Cerebellar cortex (tissue), 1 donor: ENCODE measurements around the gene DBR1.
A peak's percentile ranks its signal among the peaks of the same experiment; 100 is the strongest.
"Not testable (repeated sequence)": the region's sequence is repeated elsewhere in the genome, so short reads cannot be mapped to it uniquely, and the experiment has no call there.

Source experiments
- DNase-seq: peaks from one replicate; pipeline ENCODE4 v3.0.0-alpha.2; 2015; ENCODE audit warnings: low spot score

The DBR1 gene

GRCh38 chr3:138186803-138187295 lies 12.1 kb upstream of the DBR1 start:
- peak; percentile 92 for DNase-seq

DNA sequence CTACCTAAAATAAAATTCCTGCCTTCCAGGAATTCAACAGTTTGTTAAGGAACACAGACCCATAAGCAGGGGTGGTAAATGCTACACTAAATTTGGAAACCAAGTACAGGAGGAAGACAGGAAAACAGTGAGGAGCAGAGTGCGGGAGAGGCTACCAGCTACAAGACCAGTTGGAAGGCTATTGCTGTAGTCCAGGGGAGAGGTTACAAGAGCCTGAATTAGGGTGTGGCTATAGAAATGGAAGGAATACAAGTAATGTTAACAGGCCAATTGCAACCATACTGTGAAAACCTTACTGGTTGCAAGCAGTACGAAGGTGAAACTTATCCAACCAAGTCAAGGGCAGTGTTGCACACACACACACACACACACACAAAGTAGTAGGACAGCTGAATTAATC lies 11.5 kb upstream of the DBR1 start:
- DNase-seq, result peak; percentile 48

GRCh38 chr3:138184994-138185393 lies 10.3 kb upstream of the DBR1 start:
- DNase-seq, result no peak

DNA sequence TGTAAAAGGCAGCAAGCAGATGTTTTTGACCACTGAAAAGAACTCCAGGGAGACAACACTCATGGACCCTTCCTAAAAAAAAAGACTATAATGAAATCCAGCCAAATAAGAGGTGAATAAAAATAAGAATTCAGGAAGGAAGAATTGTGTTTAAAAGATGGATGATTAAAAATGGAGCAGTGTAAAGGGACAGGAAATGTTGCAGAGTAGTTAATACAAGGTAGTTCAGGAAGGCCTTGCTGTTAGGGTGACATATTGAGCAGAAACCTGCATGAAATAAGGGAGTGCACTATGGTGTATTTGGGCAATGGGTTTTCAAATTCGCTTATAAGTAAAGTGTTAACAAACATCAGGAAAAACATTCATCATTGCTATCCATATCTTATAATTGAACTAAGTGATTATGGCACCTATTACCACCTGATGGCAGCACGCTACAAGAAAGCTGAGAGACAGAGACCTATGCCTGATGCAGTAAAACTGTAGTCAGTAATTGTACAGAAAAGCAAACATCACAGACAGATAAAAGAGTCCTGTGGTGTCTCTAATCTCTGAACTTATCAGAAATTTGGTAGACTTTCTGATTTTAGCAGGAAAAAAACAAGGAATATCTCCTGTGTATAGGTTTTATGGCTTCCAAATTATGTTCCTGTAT lies 5.8 kb upstream of the DBR1 start:
- DNase-seq, result peak; percentile 87

- no peak for DNase-seq
These were observed 826 bp downstream of the DBR1 start for GRCh38 chr3:138173769-138174420.

DNA sequence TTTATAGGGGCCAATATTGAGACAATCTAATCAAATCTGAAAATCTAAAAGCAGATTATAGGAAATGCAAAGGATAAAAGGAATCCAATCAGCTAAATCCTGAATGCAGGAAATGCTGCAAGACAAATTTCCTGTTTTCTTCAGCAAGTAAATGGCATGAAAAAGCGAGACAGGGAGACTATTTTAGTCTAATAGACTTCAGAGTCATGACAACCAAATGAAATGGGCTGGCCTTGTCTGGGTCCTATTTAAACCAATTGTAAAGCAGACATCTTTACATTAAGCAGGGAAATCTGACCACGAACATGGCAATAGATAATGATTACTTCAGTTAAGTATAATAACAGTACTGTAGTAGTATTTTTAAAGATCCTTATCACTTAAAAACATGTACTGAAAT lies 2.1 kb downstream of the DBR1 start:
- DNase-seq, result no peak

DNA sequence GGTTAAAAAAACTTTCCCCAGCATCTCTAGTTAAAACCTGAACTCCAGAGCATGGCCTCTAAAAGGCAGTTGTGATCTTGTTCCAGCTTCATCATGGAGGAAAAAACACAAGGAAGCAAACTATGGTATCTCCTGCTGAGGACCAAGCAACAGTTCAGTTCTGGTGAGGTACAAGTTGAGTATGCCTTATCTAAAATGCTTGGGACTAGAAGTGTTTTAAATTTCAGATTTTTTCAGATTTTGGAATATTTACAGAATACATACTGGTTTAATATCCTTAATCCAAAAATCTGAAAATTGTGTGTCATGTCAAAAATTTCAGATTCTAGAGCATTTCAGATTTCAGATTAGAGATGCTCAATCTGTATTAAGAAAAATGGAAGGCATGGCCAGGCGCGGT lies 9.7 kb downstream of the DBR1 start:
- no peak for DNase-seq

GRCh38 chr3:138157743-138158142 lies 17.0 kb downstream of the DBR1 start:
- DNase-seq, result no peak

DNA sequence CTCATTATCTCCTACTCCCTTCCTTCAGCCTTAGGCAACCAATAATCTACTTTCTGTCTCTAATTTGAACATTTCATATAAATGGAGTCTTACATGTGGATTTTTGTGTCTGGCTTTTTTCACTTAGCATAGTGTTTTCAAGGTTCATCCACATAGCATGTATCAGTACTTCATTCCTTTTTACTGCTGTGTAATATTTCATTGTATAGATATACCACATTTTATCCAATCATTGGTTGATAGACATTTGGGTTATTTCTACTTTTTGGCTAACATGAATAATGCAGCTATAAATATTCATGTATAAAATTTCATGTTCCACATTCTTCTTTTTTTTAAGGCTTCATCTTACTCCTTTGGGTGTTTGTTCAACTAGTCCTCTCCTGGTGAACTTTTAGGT lies 20.2 kb downstream of the DBR1 start:
- DNase-seq, result no peak

GRCh38 chr3:138148503-138148902 lies 26.2 kb downstream of the DBR1 start:
- no peak for DNase-seq

- DNase-seq, result not testable (repeated sequence)
These were observed 32.5 kb downstream of the DBR1 start for GRCh38 chr3:138142181-138142580.

DNA sequence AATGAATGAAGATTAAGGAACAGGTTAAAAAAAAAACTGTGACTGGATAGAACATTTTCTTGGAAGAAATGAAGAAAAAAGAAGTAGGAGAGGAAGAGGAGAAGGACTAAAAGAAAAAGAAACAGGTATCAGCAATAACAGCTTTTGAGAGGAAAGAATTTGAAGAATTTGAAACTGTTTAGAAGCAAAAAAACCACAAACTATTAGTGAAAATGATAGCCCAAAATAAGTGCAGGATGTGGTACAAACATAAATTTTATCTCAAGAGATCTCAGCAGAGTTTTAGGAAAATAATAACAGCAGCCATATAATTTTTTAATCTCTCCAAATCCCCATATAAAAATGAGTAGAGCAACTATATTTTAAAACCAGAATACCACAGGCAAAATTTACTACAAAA lies 33.8 kb downstream of the DBR1 start:
- no peak for DNase-seq

GRCh38 chr3:138139691-138140090 lies 35.0 kb downstream of the DBR1 start:
- DNase-seq, result no peak

GRCh38 chr3:138137861-138138260 lies 36.9 kb downstream of the DBR1 start:
- DNase-seq, result no peak

DNA sequence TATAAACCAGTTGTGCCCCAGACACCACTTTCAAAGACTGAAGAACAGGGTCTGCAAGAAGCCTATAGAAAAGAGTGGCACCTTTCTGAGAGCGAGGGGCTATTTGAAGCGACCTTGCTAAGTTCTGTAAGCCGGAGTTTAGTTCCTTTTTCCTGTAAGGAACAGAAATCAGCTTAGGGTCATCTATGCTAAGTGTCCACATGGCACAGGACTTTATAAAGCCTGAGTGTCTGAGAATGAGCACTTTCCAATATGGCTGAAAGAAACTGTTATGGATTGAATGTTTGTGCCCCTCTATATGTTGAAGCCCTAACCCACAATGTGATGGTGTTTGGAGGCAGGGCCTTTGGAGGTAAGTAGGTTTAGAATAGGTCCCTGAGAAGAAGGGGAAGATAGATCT lies 38.5 kb downstream of the DBR1 start:
- no peak for DNase-seq

- no peak for DNase-seq
These were observed 38.9 kb downstream of the DBR1 start for GRCh38 chr3:138135833-138136194.

GRCh38 chr3:138135146-138135832 lies 39.4 kb downstream of the DBR1 start:
- no peak for DNase-seq

DNA sequence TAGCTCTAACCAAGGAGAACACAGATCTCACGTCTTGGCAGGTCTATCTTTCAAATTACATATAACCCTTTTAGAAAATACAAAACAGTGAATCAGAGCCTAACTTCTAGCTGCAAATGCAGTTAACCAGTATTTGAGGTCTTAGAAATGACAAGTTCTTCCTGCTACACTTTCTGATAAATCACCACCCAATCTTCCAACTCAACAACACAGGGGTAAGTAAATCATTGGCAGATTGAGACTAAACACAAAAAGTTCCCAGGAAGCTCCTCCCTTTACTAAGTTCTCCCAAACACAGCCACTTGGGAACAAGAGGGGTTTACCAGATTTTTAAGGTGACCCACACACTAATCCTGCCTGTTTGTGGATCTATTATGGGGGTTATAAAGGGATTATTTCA lies 42.5 kb downstream of the DBR1 start, which contains the start of gene A4GNT:
TSS of gene A4GNT (minus strand) at position 152 of the 400 bp plus-strand sequence. CDS start 1,134 bp downstream, outside the sequence.
- no peak for DNase-seq

GRCh38 chr3:138127636-138128365 lies 46.9 kb downstream of the DBR1 start:
- no peak for DNase-seq

DNA sequence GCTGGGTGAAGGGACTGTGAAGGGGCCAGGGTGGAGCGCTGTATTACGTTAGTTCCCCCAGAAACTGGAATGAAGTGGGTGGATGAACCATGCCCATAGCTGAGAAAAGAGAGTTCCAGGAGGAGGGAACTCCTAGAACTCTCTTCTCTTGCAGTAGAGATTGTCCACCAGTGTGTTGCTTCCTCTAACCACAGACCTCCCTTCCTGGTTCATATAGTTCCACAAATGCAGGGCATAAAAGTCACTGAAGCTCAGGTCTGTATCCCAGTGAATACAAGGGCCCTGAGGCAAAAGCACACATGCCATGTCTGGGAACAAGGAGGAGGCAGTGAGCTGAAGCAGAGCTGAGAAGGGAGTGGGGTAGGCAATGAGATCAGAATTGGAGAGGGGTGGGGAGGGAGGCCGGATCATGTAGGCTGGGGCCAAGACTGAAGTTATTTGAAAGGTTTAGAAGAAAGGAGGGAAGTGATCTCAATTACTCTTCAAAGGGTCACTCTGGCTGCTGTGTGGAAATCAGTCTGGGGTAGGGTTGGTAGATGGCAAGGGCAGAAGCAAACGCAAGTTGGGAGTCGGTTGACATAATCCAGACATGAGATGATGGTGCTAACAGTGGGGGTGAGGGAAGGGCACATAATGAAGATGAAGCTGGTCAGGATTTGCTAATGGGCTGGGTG lies 49.0 kb downstream of the DBR1 start:
- DNase-seq, result no peak

DNA sequence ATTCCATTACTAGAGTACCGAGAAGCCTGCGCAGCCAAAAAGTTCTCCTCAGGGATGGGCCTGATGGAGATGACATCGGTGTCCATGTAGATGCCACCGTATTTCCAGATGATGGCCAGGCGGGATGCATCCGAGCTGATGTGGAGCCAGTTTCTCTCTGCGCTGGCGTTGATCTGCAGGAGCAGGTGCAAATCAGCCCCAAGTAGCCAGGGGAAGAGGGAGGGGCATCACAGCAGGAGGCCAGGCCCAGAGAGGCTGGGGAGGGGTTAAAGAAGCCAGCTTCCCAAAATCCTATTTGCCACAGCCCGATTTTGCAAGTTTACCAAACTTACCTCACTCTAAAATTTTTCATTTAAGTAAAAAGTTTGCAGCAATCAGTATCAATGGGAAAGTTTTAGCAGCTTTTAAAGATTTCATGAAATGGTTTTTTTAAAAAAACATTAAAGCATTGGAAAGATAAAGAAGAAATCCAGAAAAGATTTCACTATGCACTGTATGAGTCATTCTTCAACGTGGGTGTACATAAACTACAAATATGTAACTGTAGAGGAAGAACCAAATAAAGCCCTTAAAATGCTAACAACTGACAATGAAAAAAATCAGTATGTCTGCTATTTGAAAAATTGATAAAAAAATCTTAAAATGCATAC lies 49.9 kb downstream of the DBR1 start:
- no peak for DNase-seq
